GM23338 (cell line): ENCODE measurements around the gene TLX3. TPM values are rescaled to one million over a fixed set of nuclear protein-coding genes. Genes with fewer than 3 reads are reported as not detected.

Source experiments
- ATAC-seq: fragments of 200-7000 bp; cut with Tn5 transposase; 3 replicates; pipeline ENCODE4 v1.9.1; 2020
- DNase-seq: peaks from one replicate; pipeline ENCODE4 v3.0.0-alpha.2; 2015; ENCODE audit warnings: low spot score
- H2AFZ ChIP-seq: fragments of 200-600 bp; sonication (generic); 2 replicates; pipeline ENCODE4 v1.8.0; 2016; ENCODE audit warnings: antibody characterized with exemption, mild to moderate bottlenecking, moderate library complexity
- H3F3A ChIP-seq: fragments of 200-600 bp; sonication (generic); replicated peaks from 2 replicates; pipeline ENCODE4 v1.8.0; 2017; ENCODE audit warnings: antibody characterized with exemption, mixed run types, low read depth
- H3K27ac ChIP-seq: fragments of 200-600 bp; sonication (generic); 2 replicates; pipeline ENCODE4 v1.6.1; 2016; ENCODE audit warnings: low read depth
- H3K27me3 ChIP-seq: fragments of 200-600 bp; sonication (generic); 2 replicates; pipeline ENCODE4 v1.8.0; 2016; ENCODE audit warnings: mild to moderate bottlenecking, mixed run types, moderate library complexity; ENCODE audit not compliant: insufficient read depth
- H3K36me3 ChIP-seq: fragments of 200-600 bp; sonication (generic); 2 replicates; pipeline ENCODE4 v1.8.0; 2016; ENCODE audit warnings: mild to moderate bottlenecking; ENCODE audit not compliant: insufficient read depth
- H3K4me1 ChIP-seq: fragments of 200-600 bp; sonication (generic); 2 replicates; pipeline ENCODE4 v1.8.0; 2016; ENCODE audit warnings: mild to moderate bottlenecking, moderate library complexity; ENCODE audit not compliant: insufficient read depth
- H3K4me2 ChIP-seq: fragments of 200-600 bp; sonication (generic); 2 replicates; pipeline ENCODE4 v1.7.1; 2017; ENCODE audit warnings: mixed run types
- H3K4me3 ChIP-seq: fragments of 200-600 bp; sonication (generic); 2 replicates; pipeline ENCODE4 v1.6.1; 2016; ENCODE audit warnings: mixed run types
- H3K79me2 ChIP-seq: fragments of 200-600 bp; sonication (generic); replicated peaks from 2 replicates; pipeline ENCODE4 v1.8.0; 2017; ENCODE audit warnings: mild to moderate bottlenecking; ENCODE audit not compliant: insufficient read depth
- H3K9me2 ChIP-seq: fragments of 200-600 bp; sonication (generic); 2 replicates; pipeline ENCODE4 v1.8.0; 2017; ENCODE audit not compliant: insufficient read depth
- H4K20me1 ChIP-seq: fragments of 200-600 bp; sonication (generic); replicated peaks from 2 replicates; pipeline ENCODE4 v1.8.0; 2017; ENCODE audit warnings: mild to moderate bottlenecking; ENCODE audit not compliant: insufficient read depth
- H3K27ac Mint-ChIP-seq: 2 replicates; pipeline ENCODE4 v1.8.0; 2020; ENCODE audit warnings: inconsistent platforms, mild to moderate bottlenecking, moderate library complexity, mixed read lengths
- H3K27me3 Mint-ChIP-seq: 3 replicates; pipeline ENCODE4 v1.8.0; 2022; ENCODE audit warnings: low read depth, mild to moderate bottlenecking, moderate library complexity, mixed read lengths, inconsistent platforms; ENCODE audit not compliant: insufficient read depth, poor library complexity
- H3K36me3 Mint-ChIP-seq: 3 replicates; pipeline ENCODE4 v1.8.0; 2021; ENCODE audit warnings: low read depth, mild to moderate bottlenecking, inconsistent platforms, moderate library complexity, mixed read lengths
- H3K4me1 Mint-ChIP-seq: 3 replicates; pipeline ENCODE4 v1.8.0; 2020; ENCODE audit warnings: mild to moderate bottlenecking, inconsistent platforms, mixed read lengths
- H3K4me3 Mint-ChIP-seq: 3 replicates; pipeline ENCODE4 v1.8.0; 2021; ENCODE audit warnings: moderate library complexity, mild to moderate bottlenecking, inconsistent platforms, mixed read lengths
- H3K9me3 Mint-ChIP-seq: 3 replicates; pipeline ENCODE4 v1.8.0; 2020; ENCODE audit warnings: moderate library complexity, mild to moderate bottlenecking, inconsistent platforms, mixed read lengths
- polyA plus RNA-seq: library from polyadenylated mRNA; unstranded; fragments of >200 nt; fragmentation: Nextera tagmentation; extraction: Ambion mirVana; gene quantifications from 2 replicates; pipeline ENCODE4 v1.2.1, GENCODE V29; 2016
- total RNA-seq: library from RNA; depleted of rRNA; stranded (reverse); fragments of >200 nt; shearing (Covaris generic); gene quantifications from 2 replicates; pipeline ENCODE4 v1.2.3, GENCODE V29; 2014
- TF ChIP-seq, protein P1 (sequence below): fragments of 250-450 bp; sonication (Bioruptor Pico); IDR thresholded peaks from 2 replicates; pipeline ENCODE4 v1.5.0; 2020; ENCODE audit warnings: mild to moderate bottlenecking, moderate library complexity

TLX3 gene
- total and polyA plus RNA-seq, 2 experiments from 2014 or later, result 0.83 TPM; not detected in 1

DNA sequence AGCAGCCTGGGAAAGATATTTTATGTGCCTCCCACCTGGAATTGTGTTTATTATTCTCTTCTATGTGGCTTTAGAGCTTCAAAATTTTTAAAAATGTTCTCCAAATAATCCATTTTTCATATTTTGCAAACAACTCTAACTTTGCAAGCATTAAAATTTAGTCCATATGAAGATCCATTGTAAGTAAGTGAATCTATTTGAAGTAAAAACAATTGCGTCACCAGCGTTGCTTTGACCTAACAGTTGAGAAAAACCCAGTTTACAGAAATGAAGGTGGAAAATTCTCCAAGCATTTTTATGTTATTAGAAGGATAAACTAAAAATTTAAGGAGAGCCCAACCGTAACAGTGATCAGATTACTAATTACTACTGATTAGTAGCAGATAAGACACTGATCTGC lies 38.9 kb upstream of the TLX3 start (continued):
- TF ChIP-seq, protein P1, sequence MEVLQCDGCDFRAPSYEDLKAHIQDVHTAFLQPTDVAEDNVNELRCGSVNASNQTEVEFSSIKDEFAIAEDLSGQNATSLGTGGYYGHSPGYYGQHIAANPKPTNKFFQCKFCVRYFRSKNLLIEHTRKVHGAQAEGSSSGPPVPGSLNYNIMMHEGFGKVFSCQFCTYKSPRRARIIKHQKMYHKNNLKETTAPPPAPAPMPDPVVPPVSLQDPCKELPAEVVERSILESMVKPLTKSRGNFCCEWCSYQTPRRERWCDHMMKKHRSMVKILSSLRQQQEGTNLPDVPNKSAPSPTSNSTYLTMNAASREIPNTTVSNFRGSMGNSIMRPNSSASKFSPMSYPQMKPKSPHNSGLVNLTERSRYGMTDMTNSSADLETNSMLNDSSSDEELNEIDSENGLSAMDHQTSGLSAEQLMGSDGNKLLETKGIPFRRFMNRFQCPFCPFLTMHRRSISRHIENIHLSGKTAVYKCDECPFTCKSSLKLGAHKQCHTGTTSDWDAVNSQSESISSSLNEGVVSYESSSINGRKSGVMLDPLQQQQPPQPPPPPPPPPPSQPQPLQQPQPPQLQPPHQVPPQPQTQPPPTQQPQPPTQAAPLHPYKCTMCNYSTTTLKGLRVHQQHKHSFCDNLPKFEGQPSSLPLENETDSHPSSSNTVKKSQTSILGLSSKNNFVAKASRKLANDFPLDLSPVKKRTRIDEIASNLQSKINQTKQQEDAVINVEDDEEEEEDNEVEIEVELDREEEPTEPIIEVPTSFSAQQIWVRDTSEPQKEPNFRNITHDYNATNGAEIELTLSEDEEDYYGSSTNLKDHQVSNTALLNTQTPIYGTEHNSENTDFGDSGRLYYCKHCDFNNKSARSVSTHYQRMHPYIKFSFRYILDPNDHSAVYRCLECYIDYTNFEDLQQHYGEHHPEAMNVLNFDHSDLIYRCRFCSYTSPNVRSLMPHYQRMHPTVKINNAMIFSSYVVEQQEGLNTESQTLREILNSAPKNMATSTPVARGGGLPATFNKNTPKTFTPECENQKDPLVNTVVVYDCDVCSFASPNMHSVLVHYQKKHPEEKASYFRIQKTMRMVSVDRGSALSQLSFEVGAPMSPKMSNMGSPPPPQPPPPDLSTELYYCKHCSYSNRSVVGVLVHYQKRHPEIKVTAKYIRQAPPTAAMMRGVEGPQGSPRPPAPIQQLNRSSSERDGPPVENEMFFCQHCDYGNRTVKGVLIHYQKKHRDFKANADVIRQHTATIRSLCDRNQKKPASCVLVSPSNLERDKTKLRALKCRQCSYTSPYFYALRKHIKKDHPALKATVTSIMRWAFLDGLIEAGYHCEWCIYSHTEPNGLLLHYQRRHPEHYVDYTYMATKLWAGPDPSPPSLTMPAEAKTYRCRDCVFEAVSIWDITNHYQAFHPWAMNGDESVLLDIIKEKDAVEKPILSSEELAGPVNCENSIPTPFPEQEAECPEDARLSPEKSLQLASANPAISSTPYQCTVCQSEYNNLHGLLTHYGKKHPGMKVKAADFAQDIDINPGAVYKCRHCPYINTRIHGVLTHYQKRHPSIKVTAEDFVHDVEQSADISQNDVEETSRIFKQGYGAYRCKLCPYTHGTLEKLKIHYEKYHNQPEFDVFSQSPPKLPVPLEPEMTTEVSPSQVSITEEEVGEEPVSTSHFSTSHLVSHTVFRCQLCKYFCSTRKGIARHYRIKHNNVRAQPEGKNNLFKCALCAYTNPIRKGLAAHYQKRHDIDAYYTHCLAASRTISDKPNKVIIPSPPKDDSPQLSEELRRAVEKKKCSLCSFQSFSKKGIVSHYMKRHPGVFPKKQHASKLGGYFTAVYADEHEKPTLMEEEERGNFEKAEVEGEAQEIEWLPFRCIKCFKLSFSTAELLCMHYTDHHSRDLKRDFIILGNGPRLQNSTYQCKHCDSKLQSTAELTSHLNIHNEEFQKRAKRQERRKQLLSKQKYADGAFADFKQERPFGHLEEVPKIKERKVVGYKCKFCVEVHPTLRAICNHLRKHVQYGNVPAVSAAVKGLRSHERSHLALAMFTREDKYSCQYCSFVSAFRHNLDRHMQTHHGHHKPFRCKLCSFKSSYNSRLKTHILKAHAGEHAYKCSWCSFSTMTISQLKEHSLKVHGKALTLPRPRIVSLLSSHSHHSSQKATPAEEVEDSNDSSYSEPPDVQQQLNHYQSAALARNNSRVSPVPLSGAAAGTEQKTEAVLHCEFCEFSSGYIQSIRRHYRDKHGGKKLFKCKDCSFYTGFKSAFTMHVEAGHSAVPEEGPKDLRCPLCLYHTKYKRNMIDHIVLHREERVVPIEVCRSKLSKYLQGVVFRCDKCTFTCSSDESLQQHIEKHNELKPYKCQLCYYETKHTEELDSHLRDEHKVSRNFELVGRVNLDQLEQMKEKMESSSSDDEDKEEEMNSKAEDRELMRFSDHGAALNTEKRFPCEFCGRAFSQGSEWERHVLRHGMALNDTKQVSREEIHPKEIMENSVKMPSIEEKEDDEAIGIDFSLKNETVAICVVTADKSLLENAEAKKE (CRISPR knock-in tag), result no peak

DNA sequence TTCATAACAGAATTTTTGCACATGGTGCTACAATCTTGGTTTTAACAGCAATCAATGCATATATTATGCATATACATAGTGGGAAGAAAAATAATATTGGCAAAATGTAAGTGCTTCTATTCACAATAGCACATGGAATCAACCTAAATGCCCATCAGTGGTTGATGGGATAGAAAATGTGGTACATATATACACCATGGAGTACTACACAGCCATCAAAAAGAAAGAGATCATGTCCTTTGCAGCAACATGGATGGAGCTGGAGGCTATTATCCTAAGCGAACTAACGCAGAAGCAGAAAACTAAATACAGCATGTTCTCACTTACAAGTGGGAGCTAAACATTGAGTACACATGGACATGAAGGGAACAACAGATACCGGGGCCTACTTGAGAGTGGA lies 37.2 kb upstream of the TLX3 start:
- Histone ChIP-seq H3K4me1 (peaks cover 11% of the 10 kb centered on the region), H2AFZ (no peak overlapping the region), H3K4me3 (no peak overlapping the region), H3F3A (no peaks in the 10 kb centered on the region), H3K27ac (no peak overlapping the region), H3K4me2 (no peak overlapping the region), H3K79me2 (no peaks in the 10 kb centered on the region), H3K36me3 (no peaks in the 10 kb centered on the region), H3K9me2 (peaks cover 5% of the 10 kb centered on the region; the same call in 1 of the 2 replicates), H4K20me1 (no peaks in the 10 kb centered on the region), H3K27me3 (no peaks in the 10 kb centered on the region)
- ATAC-seq (no peak), DNase-seq (no peak)
- Mint-ChIP-seq H3K9me3 (no peaks in the 10 kb centered on the region), H3K4me1 (peaks cover 6% of the 10 kb centered on the region; the same call in 2 of the 3 replicates), H3K4me3 (no peak overlapping the region), H3K36me3 (peaks cover 4% of the 10 kb centered on the region; the same call in 1 of the 3 replicates), H3K27me3 (no peaks in the 10 kb centered on the region), H3K27ac (no peak overlapping the region)
- TF ChIP-seq, protein P1 (CRISPR knock-in tag), result no peak
